ENCODE data around the gene THOP1. TPM values are rescaled to one million over a fixed set of nuclear protein-coding genes. Genes with fewer than 3 reads are reported as not detected.

THOP1 gene
- 83.2 and 85.8 TPM in 2 replicates for total RNA-seq (2021)
- percentile 56 among the genes with signal in this experiment for Bru-seq, nascent RNA
- BruChase-seq, experiment 1, labeled RNA remaining after a 2-hour chase = percentile 56 among the genes with signal in this experiment
- percentile 74 among the genes with signal in this experiment for BruChase-seq, experiment 2, labeled RNA remaining after a 6-hour chase
- long read RNA-seq, full-length matches to known transcripts = 56 of 69 reads
- long read RNA-seq, partial matches to known transcripts = 4 of 69 reads
- long read RNA-seq, other reads (novel, unspliced or antisense) = 9 of 69 reads

GRCh38 chr19:2785244-2785997 lies at the start of gene THOP1:
Gene THOP1, plus strand, starts transcription at chr19:2785503. Its CDS starts 160 bp downstream, at chr19:2785663.
- Histone ChIP-seq H3K4me1 (replicated peaks; ENCODE audit: insufficient read depth) (peaks cover 10% of the 10 kb centered on the region; the same call in 1 of the 2 replicates), H3K27me3 (ENCODE audit: insufficient read depth, low read depth) (no peaks in the 10 kb centered on the region), H2AFZ (peak within 1 kb of the TSS; percentile 93), H3K4me3 (peak within 1 kb of the TSS; percentile 82), H3K27ac (no peak within 1 kb of the TSS), H3K79me2 (ENCODE audit: low read depth) (peaks cover 54% of the 10 kb centered on the region), H3K36me3 (ENCODE audit: low read depth) (no peaks in the 10 kb centered on the region), H4K20me1 (ENCODE audit: insufficient read depth) (peaks cover 7% of the 10 kb centered on the region), H3F3A (ENCODE audit: insufficient read depth, low read depth) (peaks cover 8% of the 10 kb centered on the region; the same call in 1 of the 2 replicates), H3K4me2 (peak within 1 kb of the TSS; percentile 90), H3K9me3 (ENCODE audit: insufficient read depth, low read depth) (no peaks in the 10 kb centered on the region), H3K9me2 (ENCODE audit: insufficient read depth) (no peaks in the 10 kb centered on the region)
- POLR2A ChIA-PET (ENCODE audit: unreplicated experiment) = interaction anchor here (0.7 to 1.0 kb wide), 2 partner anchors 52 to 56 kb away, joined by 3 to 6 read pairs; partner anchors contain the start of gene ZNF555
- intact Hi-C loops (cut with micrococcal nuclease; ENCODE audit: unreplicated experiment) = no loop called here
- TF ChIP-seq CTCF (conservative IDR thresholded peaks at IDR 0.05) (no peak), EZH2 (IDR thresholded peaks at IDR 0.05; ENCODE audit: low read depth) (no peak)
- CTCF ChIA-PET = interaction anchor here (0.6 to 0.7 kb wide), 2 partner anchors 629 to 664 kb away, joined by 6 to 7 read pairs; no protein-coding TSS in a partner anchor
- DNase-seq = peak; percentile 92 to 95
- no TSS peak for BruUV-seq (replicated peaks)

- CTCF ChIA-PET = no interaction called here
- Histone ChIP-seq H4K20me1 (ENCODE audit: insufficient read depth) (no peaks in the 10 kb centered on the region), H3K9me2 (ENCODE audit: insufficient read depth) (no peaks in the 10 kb centered on the region), H2AFZ (no peak overlapping the region), H3K4me2 (no peak overlapping the region), H3K36me3 (ENCODE audit: low read depth) (no peaks in the 10 kb centered on the region), H3K4me1 (replicated peaks; ENCODE audit: insufficient read depth) (no peaks in the 10 kb centered on the region), H3K27ac (no peak overlapping the region), H3K9me3 (ENCODE audit: insufficient read depth, low read depth) (no peaks in the 10 kb centered on the region), H3K79me2 (ENCODE audit: low read depth) (no peaks in the 10 kb centered on the region), H3K27me3 (ENCODE audit: insufficient read depth, low read depth) (no peaks in the 10 kb centered on the region), H3F3A (ENCODE audit: insufficient read depth, low read depth) (no peaks in the 10 kb centered on the region), H3K4me3 (no peak overlapping the region)
- no peak for DNase-seq
- no peak for TF ChIP-seq CTCF (conservative IDR thresholded peaks at IDR 0.05)
- no peak for TF ChIP-seq EZH2 (IDR thresholded peaks at IDR 0.05; ENCODE audit: low read depth)
- BruUV-seq (replicated peaks) = no TSS peak
- intact Hi-C loops (cut with micrococcal nuclease; ENCODE audit: unreplicated experiment) = no loop called here
- POLR2A ChIA-PET (ENCODE audit: unreplicated experiment) = no interaction called here
Measured at GRCh38 chr19:2736550-2737190, 48.6 kb upstream of the THOP1 start.

GRCh38 chr19:2739602-2740313 lies 45.5 kb upstream of the THOP1 start, which contains the start of gene SLC39A3:
Gene SLC39A3, minus strand, starts transcription at chr19:2740017. Its CDS starts 2,760 bp downstream, at chr19:2737257.
- Histone ChIP-seq H3K4me2 (peak within 1 kb of the TSS; percentile 79), H3K4me3 (peak within 1 kb of the TSS; percentile 90), H3K27ac (no peak within 1 kb of the TSS), H4K20me1 (ENCODE audit: insufficient read depth) (no peaks in the 10 kb centered on the region), H3K9me3 (ENCODE audit: insufficient read depth, low read depth) (no peaks in the 10 kb centered on the region), H3K4me1 (replicated peaks; ENCODE audit: insufficient read depth) (no peaks in the 10 kb centered on the region), H3K27me3 (ENCODE audit: insufficient read depth, low read depth) (peaks cover 16% of the 10 kb centered on the region), H2AFZ (peak within 1 kb of the TSS; percentile 89), H3K9me2 (ENCODE audit: insufficient read depth) (no peaks in the 10 kb centered on the region), H3F3A (ENCODE audit: insufficient read depth, low read depth) (no peaks in the 10 kb centered on the region), H3K79me2 (ENCODE audit: low read depth) (no peaks in the 10 kb centered on the region), H3K36me3 (ENCODE audit: low read depth) (no peaks in the 10 kb centered on the region)
- BruUV-seq (replicated peaks) = no TSS peak
- no peak for TF ChIP-seq CTCF (conservative IDR thresholded peaks at IDR 0.05)
- TF ChIP-seq EZH2 (IDR thresholded peaks at IDR 0.05; ENCODE audit: low read depth) = no peak
- ChIA-PET CTCF (interaction anchor here (0.6 kb wide), 1 partner anchor 211 kb away, joined by 4 read pairs; no protein-coding TSS in a partner anchor), POLR2A (ENCODE audit: unreplicated experiment) (no interaction called here)
- intact Hi-C loops (cut with micrococcal nuclease; ENCODE audit: unreplicated experiment) = no loop called here
- DNase-seq = peak; percentile 85 to 96

All from PC-9 (cell line).